Suppressor macrophage treated with lipopolysaccharide for 4 hours (primary cell): ENCODE data around the gene TGFB2.

Experiments
- DNase-seq: peaks from one replicate; pipeline ENCODE4 v3.0.0-alpha.2; 2020

Gene TGFB2

GRCh38 chr1:218467101-218468072 lies 122.3 kb downstream of the TGFB2 start:
- DNase-seq: peak; percentile 31

- DNase-seq: peak; percentile 63
These were observed 123.6 kb downstream of the TGFB2 start for GRCh38 chr1:218468711-218469110.

GRCh38 chr1:218472885-218473284 lies 127.7 kb downstream of the TGFB2 start:
- DNase-seq: no peak

GRCh38 chr1:218473522-218473921 lies 128.4 kb downstream of the TGFB2 start:
- DNase-seq: peak; percentile 33

- peak; percentile 42 for DNase-seq
These were observed 129.0 kb downstream of the TGFB2 start for GRCh38 chr1:218474128-218474527.

GRCh38 chr1:218475275-218475674 lies 130.1 kb downstream of the TGFB2 start:
- DNase-seq: no peak

GRCh38 chr1:218475699-218476098 lies 130.6 kb downstream of the TGFB2 start:
- DNase-seq: no peak

GRCh38 chr1:218476385-218476784 lies 131.2 kb downstream of the TGFB2 start:
- no peak for DNase-seq

GRCh38 chr1:218478336-218478735 lies 133.2 kb downstream of the TGFB2 start:
- DNase-seq: peak; percentile 74

- DNase-seq: no peak
These were observed 134.4 kb downstream of the TGFB2 start for GRCh38 chr1:218479436-218480115.

GRCh38 chr1:218480137-218480536 lies 135.0 kb downstream of the TGFB2 start:
- DNase-seq: no peak

- no peak for DNase-seq
These were observed 135.5 kb downstream of the TGFB2 start for GRCh38 chr1:218480588-218481099.

- DNase-seq: no peak
These were observed 136.1 kb downstream of the TGFB2 start for GRCh38 chr1:218481116-218481775.

GRCh38 chr1:218482683-218483082 lies 137.5 kb downstream of the TGFB2 start:
- peak; percentile 56 for DNase-seq

- no peak for DNase-seq
These were observed 140.2 kb downstream of the TGFB2 start for GRCh38 chr1:218485241-218485928.

- no peak for DNase-seq
These were observed 143.4 kb downstream of the TGFB2 start for GRCh38 chr1:218488531-218488930.

- no peak for DNase-seq
These were observed 143.8 kb downstream of the TGFB2 start for GRCh38 chr1:218488986-218489385.

- DNase-seq: no peak
These were observed 145.3 kb downstream of the TGFB2 start for GRCh38 chr1:218490406-218490922.

- DNase-seq: no peak
These were observed 147.7 kb downstream of the TGFB2 start for GRCh38 chr1:218492874-218493273.

GRCh38 chr1:218493986-218494385 lies 148.8 kb downstream of the TGFB2 start:
- DNase-seq: no peak
